GM19438 (cell line): ENCODE results near the gene FOXN3.
"Not testable (repeated sequence)": the region's sequence is repeated elsewhere in the genome, so short reads cannot be mapped to it uniquely, and the experiment has no call there.

Experiments
- ATAC-seq: cut with Tn5 transposase; IDR thresholded peaks from one replicate; pipeline ENCODE4 v1.9.1; 2021; ENCODE audit warnings: low read depth; ENCODE audit not compliant: unreplicated experiment

Gene FOXN3

DNA sequence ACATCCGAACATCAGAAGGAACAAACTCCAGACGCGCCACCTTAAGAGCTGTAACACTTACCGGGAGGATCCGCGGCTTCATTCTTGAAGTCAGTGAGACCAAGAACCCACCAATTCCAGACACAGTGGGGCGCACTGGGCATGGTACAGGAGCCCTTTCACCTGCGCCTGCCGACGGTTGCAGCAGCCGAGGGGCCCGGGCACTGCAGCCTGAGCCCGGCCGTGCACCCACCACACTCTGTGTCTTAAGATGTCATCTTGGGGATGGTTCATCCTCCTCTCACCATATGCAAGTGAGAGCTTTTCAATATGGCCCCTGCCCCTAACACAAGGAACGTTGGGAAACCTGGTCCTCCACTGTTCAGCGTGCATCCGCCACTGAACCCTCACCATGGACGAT, 304.3 kb downstream of the FOXN3 start:
- no peak for ATAC-seq

DNA sequence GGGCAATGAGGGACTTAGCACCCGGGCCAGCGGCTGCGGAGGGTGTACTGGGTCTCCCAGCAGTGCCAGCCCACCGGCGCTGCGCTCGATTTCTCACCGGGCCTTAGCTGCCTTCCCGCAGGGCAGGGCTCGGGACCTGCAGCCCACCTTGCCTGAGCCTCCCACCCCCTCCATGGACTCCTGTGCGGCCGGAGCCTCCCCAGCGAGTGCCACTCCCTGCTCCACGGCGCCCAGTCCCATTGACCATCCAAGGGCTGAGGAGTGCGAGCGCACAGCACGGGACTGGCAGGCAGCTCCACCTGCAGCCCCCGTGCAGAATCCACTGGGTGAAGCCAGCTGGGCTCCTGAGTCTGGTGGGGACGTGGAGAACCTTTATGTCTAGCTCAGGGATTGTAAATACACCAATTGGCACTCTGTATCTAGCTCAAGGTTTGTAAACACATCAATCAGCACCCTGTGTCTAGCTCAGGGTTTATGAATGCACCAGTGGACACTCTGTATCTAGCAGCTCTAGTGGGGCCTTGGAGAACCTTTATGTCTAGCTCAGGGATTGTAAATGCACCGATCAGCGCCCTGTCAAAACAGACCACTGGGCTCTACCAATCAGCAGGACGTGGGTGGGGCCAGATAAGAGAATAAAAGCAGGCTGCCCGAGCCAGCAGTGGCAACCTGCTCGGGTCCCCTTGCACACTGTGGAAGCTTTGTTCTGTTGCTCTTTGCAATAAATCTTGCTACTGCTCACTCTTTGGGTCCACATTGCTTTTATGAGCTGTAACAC, 305.1 kb downstream of the FOXN3 start:
- ATAC-seq, result not testable (repeated sequence)

DNA sequence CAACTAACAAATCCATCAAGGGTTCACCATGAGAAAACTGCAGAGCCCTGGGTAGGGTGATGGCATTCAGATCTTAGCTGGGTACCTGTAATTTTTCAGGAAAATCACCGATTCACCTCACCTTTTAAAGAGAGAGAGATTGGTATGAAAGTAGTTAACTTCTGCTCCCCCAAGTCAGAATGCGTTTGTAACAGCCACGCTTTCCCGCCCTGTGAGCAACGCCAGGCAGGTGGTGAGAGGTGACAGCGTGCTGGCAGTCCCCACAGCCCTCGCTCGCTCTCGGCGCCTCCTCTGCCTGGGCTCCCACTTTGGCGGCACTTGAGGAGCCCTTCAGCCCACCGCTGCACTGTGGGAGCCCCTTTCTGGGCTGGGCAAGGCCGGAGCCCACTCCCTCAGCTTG, 305.8 kb downstream of the FOXN3 start:
- ATAC-seq, result not testable (repeated sequence)

DNA sequence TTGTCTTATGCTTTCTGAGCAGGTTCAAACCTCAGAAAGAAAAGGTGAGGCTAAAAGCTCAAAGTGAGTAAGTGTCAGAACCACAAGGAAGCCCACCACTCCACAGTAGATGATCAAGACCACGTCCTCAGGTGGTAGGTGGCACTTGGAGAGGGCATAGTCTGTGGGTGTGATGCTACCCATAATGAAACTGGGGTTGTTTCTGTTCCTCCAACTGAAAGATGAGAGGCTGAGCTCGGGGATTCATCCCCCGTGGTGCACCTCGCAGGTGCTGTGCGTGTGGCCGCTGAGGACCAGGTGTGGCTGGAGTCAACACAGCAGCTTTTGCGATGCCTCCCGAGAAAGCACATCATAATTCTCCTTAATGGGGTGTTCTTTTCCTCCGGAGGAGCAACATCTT, 306.9 kb downstream of the FOXN3 start:
- no peak for ATAC-seq

DNA sequence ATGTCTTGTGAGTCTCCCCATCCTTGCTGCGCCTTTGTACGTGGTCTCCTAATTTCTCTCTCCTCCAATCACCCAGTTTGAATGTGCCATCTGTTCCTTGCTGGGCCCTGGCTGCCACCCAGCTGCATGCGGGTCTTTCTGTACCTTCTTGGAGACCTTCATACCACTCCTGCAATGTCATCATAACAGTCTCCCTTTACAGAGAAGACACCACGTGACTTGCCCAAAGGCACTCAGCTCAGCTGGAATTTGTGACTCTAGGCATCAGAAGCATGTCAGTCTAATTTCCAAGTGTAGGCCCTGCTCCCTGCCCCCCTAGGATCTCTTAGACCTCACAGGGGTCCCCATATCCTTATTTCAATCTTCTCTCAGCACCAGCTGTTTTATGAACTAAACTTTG, 308.4 kb downstream of the FOXN3 start:
- no peak for ATAC-seq

DNA sequence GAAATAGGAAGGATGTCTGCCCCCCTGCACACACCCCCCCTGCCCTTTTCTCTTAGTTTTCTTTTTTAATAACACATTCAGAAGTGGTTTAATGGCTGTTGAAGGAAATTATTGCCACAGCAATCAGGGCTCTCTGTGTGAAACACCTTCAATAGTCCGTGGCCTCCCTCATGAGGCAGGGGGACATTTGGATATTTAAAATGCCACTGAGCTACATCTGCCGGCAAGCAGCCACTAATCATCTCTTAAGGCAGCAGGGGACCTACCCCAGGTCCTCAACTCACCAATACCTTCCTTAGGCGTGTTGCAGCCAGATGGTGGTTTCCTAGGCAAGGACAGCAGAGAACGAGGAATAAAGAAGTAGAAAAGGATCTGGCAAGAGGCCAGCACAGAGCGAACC, 309.4 kb downstream of the FOXN3 start:
- no peak for ATAC-seq
